Measurements from ENCODE around the gene SH3RF1.

GRCh38 chr4:169283114-169283509 lies 12.4 kb upstream of the SH3RF1 start:
- no peak for TF ChIP-seq CTCF (IDR thresholded peaks at IDR 0.05)
- TF ChIP-seq POLR2A (IDR thresholded peaks at IDR 0.05), result no peak
- no peak for TF ChIP-seq POLR2AphosphoS5 (IDR thresholded peaks at IDR 0.05)

Data from prostate gland (tissue), 2 donors.